Heart right ventricle (tissue), 16 donors: ENCODE results near the gene KNCN. TPM values are rescaled to one million over a fixed set of nuclear protein-coding genes. Genes with fewer than 3 reads are reported as not detected.
A peak's percentile ranks its signal among the peaks of the same experiment; 100 is the strongest.

Source experiments
- ATAC-seq, 8 donors: fragments of 200-7000 bp; cut with Tn5 transposase; one replicate each; pipeline ENCODE4 v1.9.1; 2020; ENCODE audit warnings: mild to moderate bottlenecking in 8 of 8, moderate library complexity in 8 of 8, moderate number of reproducible peaks in 1 of 8
- DNase-seq, 2 donors: peaks; one replicate each; pipeline ENCODE4 v3.0.0-alpha.2; 2020
- H3K27ac ChIP-seq, 10 donors: fragments of 200-600 bp; sonication (generic) in 2 of 10; one replicate each; pipeline versions ENCODE4 v1.5.0 to v1.8.0; 2020 to 2022; ENCODE audit warnings: mild to moderate bottlenecking in 3 of 10
- H3K27me3 ChIP-seq, 7 donors: fragments of 200-600 bp; one replicate each; pipeline ENCODE4 v1.8.0; 2021 to 2022; ENCODE audit warnings: mild to moderate bottlenecking in 2 of 7
- H3K36me3 ChIP-seq, 9 donors: fragments of 200-600 bp; sonication (generic) in 1 of 9; one replicate each; pipeline versions ENCODE4 v1.5.0 to v1.8.0; 2020 to 2022; ENCODE audit warnings: mild to moderate bottlenecking in 2 of 9
- H3K4me1 ChIP-seq, 9 donors: fragments of 200-600 bp; sonication (generic) in 1 of 9; one replicate each; pipeline versions ENCODE4 v1.5.0 to v1.8.0; 2020 to 2022; ENCODE audit warnings: mild to moderate bottlenecking in 4 of 9
- H3K4me3 ChIP-seq, 10 donors: fragments of 200-600 bp; sonication (generic) in 2 of 10; one replicate each; pipeline versions ENCODE4 v1.5.0 to v1.8.0; 2020 to 2022; ENCODE audit warnings: mild to moderate bottlenecking in 7 of 10, moderate library complexity in 2 of 10
- H3K9me3 ChIP-seq, 11 donors: fragments of 200-600 bp in 10 of 11; sonication (generic) in 2 of 11; one replicate each; pipeline versions ENCODE4 v1.5.0 to v1.8.0; 2013 to 2022; ENCODE audit warnings: mild to moderate bottlenecking in 2 of 11, control low read depth in 1 of 11, moderate library complexity in 1 of 11
- CTCF ChIP-seq, 9 donors: fragments of 200-600 bp; sonication (generic) in 2 of 9; IDR thresholded peaks; one replicate each; pipeline versions ENCODE4 v1.5.0 to v1.8.0; 2021 to 2022; ENCODE audit warnings: antibody characterized with exemption in 9 of 9, mild to moderate bottlenecking in 5 of 9, moderate library complexity in 1 of 9
- WGBS, 2 donors: extraction: QIAGEN DNeasy Blood & Tissue Kit; methylation state at CpG; one replicate each; pipeline ENCODE4 v1.1.7; 2013; ENCODE audit warnings: inconsistent platforms in 1 of 2; 5-methylcytosine and 5-hydroxymethylcytosine counted together
- intact Hi-C, 10 donors: fragments of 100-400 bp; cut with DNase I; formaldehyde crosslinking; loops; one replicate each; pipeline versions ENCODE4 v1.11.1 to v1.14.2; 2022
- polyA plus RNA-seq, 2 donors: library from polyadenylated mRNA; stranded (reverse); fragments of 200-250 nt; gene quantifications; one replicate each; pipeline ENCODE4 v1.2.3, GENCODE V29; 2013
- total RNA-seq, 10 donors: library from RNA; stranded (reverse); fragmentation: NEBNext Ultra II Directional in 3 of 10; extraction: Animal tissue kit (Norgen Biotek cat#: 25700) in 3 of 10; gene quantifications; one replicate each; pipeline versions ENCODE4 v1.2.1 to v1.2.4, GENCODE V29; 2021 to 2023
- donor health status: Arrhythmogenic right ventricular cardiomyopathy.
- donor health status: ischemic (EF 13 %, LVEDD 7.1; RV severe dilation, severe dysfunction).
- donor health status: healthy with polysubstance abuse.
- donor health status: DM: no; HTN: yes; CAD: no.
- donor health status: DM: no; HTN: no; CAD: no.
- donor health status: ischemic (EF 25% LVEDD 6.9; RV normal size, moderate dysfunction).
- donor health status: ischemic (EF 25% LVEDD 5.7; RV mildly dilated, moderate dysfunction).
- donor health status: healthy.
- donor health status: DM: yes; HTN: yes; CAD: no.
- donor health status: Ischemic cardiomyopathy.
- donor health status: ischemic (EF 35%, LVEDD 5.7; RV mildly dilated, moderate dysfunction).
- donor health status: nonischemic (EF 11% LVEDD 7.7; RV severe dilation, severe dysfunction).
- donor health status: DM: yes; HTN: yes; CAD: no.
- donor health status: PGD.
- donor health status: ischemic (EF 29% LVEDD 5.4; RV normal size, mild dysfunction).
- donor health status: nonischemic (EF 23%, LVEDD 6.1; RV moderate dilation, normal function).

The KNCN gene
- total and polyA plus RNA-seq, 12 donors: not detected

- H3K27me3 ChIP-seq: peaks cover 6 to 77% (median 46%) of the 10 kb centered on the region in 7 donors
- DNase-seq: no peak
- TF ChIP-seq CTCF (IDR thresholded peaks at IDR 0.05): no peak
Measured at GRCh38 chr1:46543761-46544560, 7.5 kb downstream of the KNCN start.

GRCh38 chr1:46543382-46543760 is 8.1 kb downstream of the KNCN start:
- Histone ChIP-seq H3K27ac (no peak overlapping the region), H3K4me3 (no peak overlapping the region), H3K4me1 (peaks cover 0 to 7% (median 5%) of the 10 kb centered on the region in 9 donors), H3K36me3 (no peaks in the 10 kb centered on the region), H3K27me3 (peaks cover 6 to 79% (median 46%) of the 10 kb centered on the region in 7 donors), H3K9me3 (no peaks in the 10 kb centered on the region)
- no peak for TF ChIP-seq CTCF (IDR thresholded peaks at IDR 0.05)
- ATAC-seq (no peak), DNase-seq (no peak)
- intact Hi-C loops: no loop called here
- 41 to 45% methylated on average over 6 to 7 of the region's 7 CpGs for WGBS, 2 donors

More at GRCh38 chr1:46543761-46544560, 7.5 kb downstream of the KNCN start:
- Histone ChIP-seq H3K4me1 (peaks cover 0 to 7% (median 5%) of the 10 kb centered on the region in 9 donors), H3K9me3 (no peaks in the 10 kb centered on the region), H3K27ac (no peak overlapping the region), H3K36me3 (no peaks in the 10 kb centered on the region), H3K4me3 (peak overlapping the region in 3 of 10 donors; percentile 2 to 25 (median 8))
- WGBS, 2 donors: 3 to 4% methylated on average over 53 to 58 of the region's 58 CpGs
- ATAC-seq: peak in 2 of 8 donors; percentile 19 to 35
- intact Hi-C loops: no loop called here

GRCh38 chr1:46539972-46540371 is 11.5 kb downstream of the KNCN start:
- Histone ChIP-seq H3K9me3 (no peaks in the 10 kb centered on the region), H3K4me1 (peaks cover 0 to 7% (median 5%) of the 10 kb centered on the region in 9 donors), H3K27me3 (peaks cover 6 to 72% (median 47%) of the 10 kb centered on the region in 7 donors), H3K27ac (no peak overlapping the region), H3K4me3 (no peak overlapping the region), H3K36me3 (no peaks in the 10 kb centered on the region)
- WGBS, 2 donors: 66 to 76% methylated on average over 9 of the region's 9 CpGs
- intact Hi-C loops: loop anchor here in 2 of 10 donors (10.0 kb wide), 1 partner anchor 185 kb away; no protein-coding TSS in a partner anchor
- ATAC-seq (no peak), DNase-seq (no peak)
- TF ChIP-seq CTCF (IDR thresholded peaks at IDR 0.05): no peak

- intact Hi-C loops: loop anchor here in 2 of 10 donors (10.0 kb wide), 1 partner anchor 187 kb away; no protein-coding TSS in a partner anchor
- TF ChIP-seq CTCF (IDR thresholded peaks at IDR 0.05): no peak
- ATAC-seq: no peak
- WGBS, 2 donors: 73 to 74% methylated on average over 2 of the region's 2 CpGs
- Histone ChIP-seq H3K4me1 (peaks cover 0 to 5% (median 0%) of the 10 kb centered on the region in 9 donors), H3K36me3 (no peaks in the 10 kb centered on the region), H3K27me3 (peaks cover 0 to 59% (median 43%) of the 10 kb centered on the region in 7 donors), H3K4me3 (no peak overlapping the region), H3K27ac (no peak overlapping the region), H3K9me3 (no peaks in the 10 kb centered on the region)
- no peak for DNase-seq
Measured at GRCh38 chr1:46538147-46538546, 13.3 kb downstream of the KNCN start.
